ENCODE results near the gene PRELP. TPM values are rescaled to one million over a fixed set of nuclear protein-coding genes. Genes with fewer than 3 reads are reported as not detected.

The PRELP gene
- total and polyA plus RNA-seq, 9 of the 15 experiments (the other 6 are each of a cell fraction or from before 2014, with no cell fraction given): 0.04 TPM; not detected in 8

DNA sequence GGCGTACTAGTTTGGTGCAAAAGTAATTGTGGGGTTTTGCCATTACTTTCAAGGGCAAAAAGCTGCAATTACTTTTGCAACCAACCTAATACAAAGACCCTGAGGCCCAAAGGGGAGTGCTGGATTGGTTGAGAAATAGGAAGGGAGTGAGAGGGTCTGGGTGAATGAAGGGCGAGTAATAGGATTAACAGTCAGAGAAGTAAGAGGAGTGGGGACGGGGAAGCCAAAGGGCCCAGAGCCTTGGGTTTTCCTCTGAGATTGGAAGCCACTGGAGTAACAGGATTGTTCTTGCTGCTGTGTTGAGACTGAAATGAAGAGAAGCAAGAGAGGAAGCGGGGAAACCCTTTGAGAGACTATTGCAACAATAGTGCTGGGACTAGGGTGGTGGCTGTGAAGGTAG is 19.0 kb upstream of the PRELP start:
- 0% methylated on average over 4 of the region's 4 CpGs for WGBS (ENCODE audit: insufficient coverage, low coverage, missing lambda C conversion rate)
- CTCF ChIA-PET (ENCODE audit: low intra/inter-chr PET ratio): interaction anchor here (0.9 kb wide), 1 partner anchor 32 kb away, joined by 3 read pairs; no protein-coding TSS in a partner anchor

More for the DNA sequence above, 19.0 kb upstream of the PRELP start:
- no peak for TF ChIP-seq SMARCA5 (IDR thresholded peaks at IDR 0.05)
- no peak for TF ChIP-seq SMAD4 (CRISPR knock-in tag; conservative IDR thresholded peaks at IDR 0.05)
- TF ChIP-seq, protein P1, sequence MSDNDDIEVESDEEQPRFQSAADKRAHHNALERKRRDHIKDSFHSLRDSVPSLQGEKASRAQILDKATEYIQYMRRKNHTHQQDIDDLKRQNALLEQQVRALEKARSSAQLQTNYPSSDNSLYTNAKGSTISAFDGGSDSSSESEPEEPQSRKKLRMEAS (CRISPR knock-in tag; IDR thresholded peaks at IDR 0.05): no peak
- TF ChIP-seq HNRNPH1 (optimal IDR thresholded peaks at IDR 0.05; ENCODE audit: low read depth, low read length): no peak
- TF ChIP-seq HDAC3 (IDR thresholded peaks at IDR 0.05; ENCODE audit: borderline replicate concordance, partially characterized antibody): no peak
- no peak for TF ChIP-seq ILK (tag; IDR thresholded peaks at IDR 0.05; ENCODE audit: borderline replicate concordance, low read depth)
- no peak for TF ChIP-seq MIER1 (IDR thresholded peaks at IDR 0.05; ENCODE audit: low read depth)
- no peak for TF ChIP-seq HMGN3 (IDR thresholded peaks at IDR 0.05; ENCODE audit: borderline replicate concordance, extremely low read depth, insufficient read length, low read depth, low read length)
- TF ChIP-seq FOXK1 (CRISPR knock-in tag; IDR thresholded peaks at IDR 0.05; ENCODE audit: borderline replicate concordance): no peak
- no peak for TF ChIP-seq CGGBP1 (CRISPR knock-in tag; IDR thresholded peaks at IDR 0.05)
- no peak for TF ChIP-seq ARHGAP35 (IDR thresholded peaks at IDR 0.05; ENCODE audit: partially characterized antibody)
- no peak for DNase-seq (ENCODE audit: extremely low read depth in 1 of 4, low spot score in 3 of 4)
- Histone ChIP-seq H3K9me1 (ENCODE audit: control insufficient read depth, insufficient read depth, low read length) (no peaks in the 10 kb centered on the region), H2AFZ (ENCODE audit: low read depth, low read length) (no peak overlapping the region), H3K9ac (ENCODE audit: insufficient read depth in 1 of 2, low read depth in 2 of 2, low read length in 2 of 2) (no peak overlapping the region), H3K4me2 (ENCODE audit: insufficient read depth, low read length) (no peak overlapping the region), H3K4me3 (no peak overlapping the region), H3K27me3 (ENCODE audit: control insufficient read depth in 2 of 2, insufficient read depth in 2 of 2, low read length in 2 of 2) (peaks cover 17 to 38% of the 10 kb centered on the region in 2 experiments), H3K9me3 (replicated peaks; ENCODE audit: control insufficient read depth, insufficient read depth, low read depth, low read length) (no peaks in the 10 kb centered on the region), H3K36me3 (ENCODE audit: control insufficient read depth, insufficient read depth, low read length) (no peaks in the 10 kb centered on the region), H4K20me1 (replicated peaks; ENCODE audit: control insufficient read depth, insufficient read depth, low read length) (0 out of 2 replicates have a peak, but pooled peaks cover 7% of the 10 kb centered on the region), H3K79me2 (ENCODE audit: control insufficient read depth, insufficient read depth, low read length) (no peaks in the 10 kb centered on the region), H3K27ac (ENCODE audit: extremely low read depth, low read depth, low read length) (no peak overlapping the region), H3K4me1 (replicated peaks in 1 of 2; ENCODE audit: control insufficient read depth in 2 of 2, insufficient read depth in 2 of 2, low read length in 2 of 2) (no peaks in the 10 kb centered on the region)
- no peak for FAIRE-seq
- BruUV-seq (replicated peaks): no TSS peak
- POLR2A ChIA-PET: interaction anchor here (0.6 to 1.5 kb wide), 2 partner anchors 10 to 124 kb away, joined by 3 to 4 read pairs; no protein-coding TSS in a partner anchor
- no peak for ATAC-seq
- in situ Hi-C loops (cut with MboI): no loop called here
- intact Hi-C loops (cut with micrococcal nuclease): no loop called here
